Psoas muscle (tissue), 8 donors: ENCODE results near the gene CCNF. TPM values are rescaled to one million over a fixed set of nuclear protein-coding genes. Genes with fewer than 3 reads are reported as not detected.
"Not testable (repeated sequence)": the region's sequence is repeated elsewhere in the genome, so short reads cannot be mapped to it uniquely, and the experiment has no call there.

ENCODE experiments used
- ATAC-seq, 4 donors: fragments of 200-7000 bp; cut with Tn5 transposase; one replicate each; pipeline ENCODE4 v1.9.1; 2020; ENCODE audit warnings: moderate library complexity in 3 of 4, mild to moderate bottlenecking in 2 of 4
- DNase-seq, 2 donors: peaks; one replicate each; pipeline ENCODE4 v3.0.0-alpha.2; 2020
- H3K27ac ChIP-seq: fragments of 200-600 bp; one replicate; pipeline ENCODE4 v1.8.0; 2022
- H3K27me3 ChIP-seq, 3 donors: fragments of 200-600 bp in 1 of 3; one replicate each; pipeline versions ENCODE4 v1.6.1 to v1.8.0; 2013 to 2022; ENCODE audit warnings: low read length in 2 of 3, mild to moderate bottlenecking in 2 of 3, moderate library complexity in 1 of 3; ENCODE audit not compliant: insufficient read depth in 3 of 3
- H3K36me3 ChIP-seq, 2 donors: fragments of 200-600 bp in 1 of 2; one replicate each; pipeline versions ENCODE4 v1.6.1 to v1.8.0; 2013 to 2022; ENCODE audit warnings: low read depth in 1 of 2, mild to moderate bottlenecking in 1 of 2, moderate library complexity in 1 of 2; ENCODE audit not compliant: insufficient read depth in 1 of 2
- H3K4me1 ChIP-seq: fragments of 200-600 bp; one replicate; pipeline ENCODE4 v1.8.0; 2022
- H3K4me3 ChIP-seq: fragments of 200-600 bp; one replicate; pipeline ENCODE4 v1.8.0; 2022; ENCODE audit warnings: mild to moderate bottlenecking
- H3K9me3 ChIP-seq: fragments of 200-600 bp; one replicate; pipeline ENCODE4 v1.8.0; 2022
- WGBS, 3 donors: extraction: QIAGEN DNeasy Blood & Tissue Kit; methylation state at CpG; one replicate each; pipeline versions ENCODE4 v1.1.6 to v1.1.7; 2013; 5-methylcytosine and 5-hydroxymethylcytosine counted together
- intact Hi-C, 2 donors: fragments of 100-400 bp; cut with DNase I; formaldehyde crosslinking; loops; one replicate each; pipeline versions ENCODE4 v1.11.0 to v1.14.2; 2022
- polyA plus RNA-seq, 3 donors: library from polyadenylated mRNA; stranded (reverse); fragments of 200-250 nt; gene quantifications; one replicate each; pipeline ENCODE4 v1.2.3, GENCODE V29; 2013
- total RNA-seq, 4 donors: library from RNA; stranded (reverse); fragmentation: NEBNext Ultra II Directional in 2 of 4; extraction: Animal tissue kit (Norgen Biotek cat#: 25700) in 2 of 4; gene quantifications; one replicate each; pipeline versions ENCODE4 v1.2.1 to v1.2.4, GENCODE V29; 2021 to 2023
- TF ChIP-seq, protein P1 (sequence below): fragments of 200-600 bp; IDR thresholded peaks from one replicate; pipeline ENCODE4 v1.8.0; 2022; ENCODE audit warnings: antibody characterized with exemption
- donor health status: healthy with polysubstance abuse.
- donor health status: DM: no; HTN: no; CAD: no; lungs with moderate emphysema.
- donor health status: Bipolar disorder and iron deficiency.
- donor health status: healthy.
- donor health status: DM: yes; HTN: yes; CAD: no.
- donor health status: DM: no; HTN: no; CAD: no.
- donor health status: DM: no; HTN: no; CAD: no.
- donor health status: DM: yes; HTN: yes; CAD: no.

The CCNF gene
- total and polyA plus RNA-seq, 7 donors: 1.1 to 2.3 (median 1.7) TPM

DNA sequence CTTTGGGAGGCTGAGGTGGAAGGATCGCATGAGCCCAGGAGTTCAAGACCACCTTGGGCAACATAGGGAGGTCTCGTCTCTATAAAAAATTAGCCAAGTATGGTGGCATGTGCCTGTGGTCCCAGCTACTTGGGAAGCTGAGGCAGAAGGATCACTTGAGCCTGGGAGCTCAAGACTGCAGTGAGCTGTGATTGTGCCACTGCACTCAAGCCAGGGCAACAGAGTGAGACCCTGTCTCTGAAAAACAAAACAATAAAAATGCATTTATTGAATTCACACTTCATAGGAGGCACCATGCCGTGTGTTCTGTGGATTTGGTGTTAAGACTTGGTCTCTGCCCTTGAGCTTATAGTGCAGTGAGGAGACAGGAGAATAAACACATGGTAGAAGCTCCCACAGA, 48.1 kb downstream of the CCNF start:
- H3K9me3 ChIP-seq: no peaks in the 10 kb centered on the region
- H3K27me3 ChIP-seq: peaks cover 0 to 5% (median 0%) of the 10 kb centered on the region in 3 donors
- no peak overlapping the region for H3K27ac ChIP-seq
- H3K4me1 ChIP-seq: peaks cover 16% of the 10 kb centered on the region
- TF ChIP-seq, protein P1, sequence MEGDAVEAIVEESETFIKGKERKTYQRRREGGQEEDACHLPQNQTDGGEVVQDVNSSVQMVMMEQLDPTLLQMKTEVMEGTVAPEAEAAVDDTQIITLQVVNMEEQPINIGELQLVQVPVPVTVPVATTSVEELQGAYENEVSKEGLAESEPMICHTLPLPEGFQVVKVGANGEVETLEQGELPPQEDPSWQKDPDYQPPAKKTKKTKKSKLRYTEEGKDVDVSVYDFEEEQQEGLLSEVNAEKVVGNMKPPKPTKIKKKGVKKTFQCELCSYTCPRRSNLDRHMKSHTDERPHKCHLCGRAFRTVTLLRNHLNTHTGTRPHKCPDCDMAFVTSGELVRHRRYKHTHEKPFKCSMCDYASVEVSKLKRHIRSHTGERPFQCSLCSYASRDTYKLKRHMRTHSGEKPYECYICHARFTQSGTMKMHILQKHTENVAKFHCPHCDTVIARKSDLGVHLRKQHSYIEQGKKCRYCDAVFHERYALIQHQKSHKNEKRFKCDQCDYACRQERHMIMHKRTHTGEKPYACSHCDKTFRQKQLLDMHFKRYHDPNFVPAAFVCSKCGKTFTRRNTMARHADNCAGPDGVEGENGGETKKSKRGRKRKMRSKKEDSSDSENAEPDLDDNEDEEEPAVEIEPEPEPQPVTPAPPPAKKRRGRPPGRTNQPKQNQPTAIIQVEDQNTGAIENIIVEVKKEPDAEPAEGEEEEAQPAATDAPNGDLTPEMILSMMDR: no peak
- H3K4me3 ChIP-seq: no peak overlapping the region
- intact Hi-C loops: no loop called here
- no peak for DNase-seq
- ATAC-seq: no peak
- WGBS, 3 donors: 93 to 96% (median 93%) methylated on average over 3 of the region's 3 CpGs
- H3K36me3 ChIP-seq: no peaks in the 10 kb centered on the region

DNA sequence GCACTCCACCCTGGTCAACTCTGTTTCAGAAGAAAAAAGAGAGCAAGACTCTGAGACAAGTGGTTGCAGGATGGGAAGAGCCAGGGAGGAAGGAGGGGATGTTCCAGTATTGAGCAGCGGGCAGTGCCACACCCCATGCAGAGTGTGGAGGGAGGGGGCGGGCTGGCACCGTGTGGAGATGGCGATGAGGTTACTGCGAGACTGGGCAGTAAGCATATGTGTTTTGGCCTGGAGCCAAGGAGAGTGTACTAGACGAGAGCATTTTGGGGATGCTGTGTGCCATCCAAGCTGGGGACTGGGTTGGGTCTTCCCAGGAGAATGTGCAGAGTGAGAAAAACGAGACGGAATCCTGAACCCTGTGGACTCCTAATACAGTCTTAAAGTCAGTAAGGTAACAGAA, 49.0 kb downstream of the CCNF start:
- Histone ChIP-seq H3K27ac (no peak overlapping the region), H3K4me1 (peaks cover 23% of the 10 kb centered on the region), H3K36me3 (no peaks in the 10 kb centered on the region), H3K4me3 (no peak overlapping the region), H3K27me3 (no peaks in the 10 kb centered on the region), H3K9me3 (no peaks in the 10 kb centered on the region)
- 70 to 88% (median 74%) methylated on average over 8 of the region's 8 CpGs for WGBS, 3 donors
- ATAC-seq (no peak), DNase-seq (no peak)
- TF ChIP-seq, protein P1: no peak
- intact Hi-C loops: no loop called here

DNA sequence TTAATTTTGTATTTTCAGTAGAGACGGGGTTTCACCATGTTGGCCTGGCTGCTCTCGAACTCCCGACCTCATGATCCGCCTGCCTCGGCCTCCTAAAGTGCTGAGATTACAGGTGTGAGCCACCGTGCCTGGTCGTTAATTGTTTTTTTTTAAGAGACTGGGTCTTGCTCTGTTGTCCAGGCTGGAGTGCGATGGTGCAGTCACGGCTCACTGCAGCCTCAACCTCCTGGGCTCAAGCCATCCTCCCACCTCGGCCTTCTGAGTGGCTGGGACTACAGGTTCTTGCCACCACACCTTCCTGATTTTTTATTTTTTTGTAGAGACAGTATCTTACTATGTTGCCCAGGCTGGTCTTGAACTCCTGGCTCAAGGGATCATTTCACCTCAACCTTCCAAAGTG, 50.7 kb downstream of the CCNF start:
- H3K9me3 ChIP-seq, H3K27ac ChIP-seq, H3K4me3 ChIP-seq, ATAC-seq, H3K36me3 ChIP-seq, intact Hi-C loops, DNase-seq, H3K27me3 ChIP-seq: not testable (repeated sequence)
- 95 to 96% (median 95%) methylated on average over 10 of the region's 10 CpGs for WGBS, 3 donors
- H3K4me1 ChIP-seq: peaks cover 34% of the 10 kb centered on the region

DNA sequence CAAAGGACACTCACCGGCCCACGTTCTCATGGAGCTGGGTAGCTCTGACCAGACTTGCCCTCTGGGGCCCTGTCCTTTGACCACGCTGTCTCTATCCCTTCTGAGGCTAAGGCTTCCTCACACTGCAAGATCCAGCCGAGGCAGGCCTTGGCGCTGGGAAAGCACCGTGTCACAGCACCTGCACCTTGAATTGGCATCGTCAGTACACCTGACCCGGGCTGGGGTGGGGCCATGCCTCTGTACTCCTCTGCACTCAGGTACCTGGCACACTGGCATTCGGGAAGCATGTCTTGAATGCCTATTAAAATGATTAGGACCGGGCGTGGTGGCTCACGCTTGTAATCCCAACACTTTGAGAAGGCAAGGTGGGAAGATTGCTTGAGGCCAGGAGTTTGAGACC, 51.7 kb downstream of the CCNF start:
- ATAC-seq (no peak), DNase-seq (no peak)
- H3K9me3 ChIP-seq: no peaks in the 10 kb centered on the region
- H3K27ac ChIP-seq: no peak overlapping the region
- TF ChIP-seq, protein P1: no peak
- no peaks in the 10 kb centered on the region for H3K36me3 ChIP-seq
- WGBS, 3 donors: 79 to 88% (median 81%) methylated on average over 12 of the region's 12 CpGs
- intact Hi-C loops: no loop called here
- no peak overlapping the region for H3K4me3 ChIP-seq
- peaks cover 35% of the 10 kb centered on the region for H3K4me1 ChIP-seq
- no peaks in the 10 kb centered on the region for H3K27me3 ChIP-seq

DNA sequence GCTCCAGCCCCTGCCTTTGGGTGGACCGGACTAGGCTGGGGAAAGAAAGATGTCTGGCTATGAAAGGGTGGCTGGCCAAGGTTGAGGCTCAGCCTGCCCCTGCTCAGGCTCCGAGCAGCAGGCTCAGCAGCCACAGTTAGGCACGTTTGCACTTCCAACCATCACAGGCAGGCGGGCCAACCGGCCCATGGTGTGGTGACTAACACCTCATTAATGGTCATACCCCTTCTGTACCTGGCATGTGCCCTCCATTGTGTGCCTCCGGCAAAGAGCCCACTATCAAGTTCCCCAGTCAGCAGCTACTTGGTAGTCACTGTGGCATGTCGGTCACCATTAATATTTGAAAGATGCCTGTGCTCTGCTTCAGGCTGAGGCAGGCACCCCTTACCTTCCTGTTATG, 52.4 kb downstream of the CCNF start:
- Histone ChIP-seq H3K27me3 (no peaks in the 10 kb centered on the region), H3K4me1 (peaks cover 35% of the 10 kb centered on the region), H3K4me3 (no peak overlapping the region), H3K36me3 (no peaks in the 10 kb centered on the region), H3K9me3 (no peaks in the 10 kb centered on the region), H3K27ac (peak overlapping the region; percentile 89)
- DNase-seq (no peak), ATAC-seq (no peak)
- WGBS, 3 donors: 55 to 60% (median 58%) methylated on average over 6 to 7 of the region's 7 CpGs
- TF ChIP-seq, protein P1: no peak
- intact Hi-C loops: no loop called here
